IMR-90 (cell line): ENCODE results near the gene RIC8B. TPM values are rescaled to one million over a fixed set of nuclear protein-coding genes. Genes with fewer than 3 reads are reported as not detected.

Experiments used
- ATAC-seq: fragments of 200-7000 bp; cut with Tn5 transposase; 2 replicates; pipeline ENCODE4 v1.9.1; 2020; ENCODE audit warnings: low read depth, mild to moderate bottlenecking, moderate library complexity
- BruUV-seq: library from RNA; stranded (reverse); fragments of 400-500 nt; replicated peaks from 2 replicates; lab custom pipeline; 2021; lab: Mats Ljungman, UMichigan
- CTCF ChIA-PET: fragments of 300-600 bp; formaldehyde crosslinking; extraction: SDS; loops from one replicate; lab custom pipeline; 2021; ENCODE audit warnings: antibody characterized with exemption; lab: Yijun Ruan, JAX
- POLR2A ChIA-PET: fragments of 300-600 bp; sonication (Branson Sonifier 250); formaldehyde crosslinking; loops from one replicate; lab custom pipeline; 2022; ENCODE audit warnings: antibody characterized with exemption; ENCODE audit not compliant: unreplicated experiment; lab: Charles Lee
- DNase-seq: peaks from one replicate; pipeline ENCODE4 v3.0.0; 2013
- H2AFZ ChIP-seq: replicated peaks from 2 replicates; pipeline ENCODE3; 2013; ENCODE audit warnings: low read length, mild to moderate bottlenecking; ENCODE audit not compliant: poor library complexity
- H2AK5ac ChIP-seq: 2 replicates; pipeline ENCODE4 v1.6.1; 2013; ENCODE audit warnings: low read depth, low read length, inconsistent platforms
- H2AK9ac ChIP-seq: replicated peaks from 2 replicates; pipeline ENCODE3; 2013; ENCODE audit warnings: mild to moderate bottlenecking, low read depth, low read length, moderate library complexity; ENCODE audit not compliant: poor library complexity
- H2BK120ac ChIP-seq: 2 replicates; pipeline ENCODE4 v1.6.1; 2013; ENCODE audit warnings: low read depth, low read length, inconsistent platforms
- H2BK15ac ChIP-seq: 3 replicates; pipeline ENCODE4 v1.6.1; 2013; ENCODE audit warnings: low read depth, low read length, inconsistent platforms
- H2BK20ac ChIP-seq: 2 replicates; pipeline ENCODE4 v1.6.1; 2013; ENCODE audit warnings: low read depth, mild to moderate bottlenecking, inconsistent platforms, low read length, moderate library complexity
- H2BK5ac ChIP-seq: 2 replicates; pipeline ENCODE4 v1.6.1; 2013; ENCODE audit warnings: mild to moderate bottlenecking, low read depth, low read length, inconsistent platforms; ENCODE audit not compliant: poor library complexity, severe bottlenecking
- H3K14ac ChIP-seq: replicated peaks from 2 replicates; pipeline ENCODE4 v1.6.1; 2013; ENCODE audit warnings: low read depth, low read length, inconsistent platforms
- H3K18ac ChIP-seq: 2 replicates; pipeline ENCODE4 v1.6.1; 2013; ENCODE audit warnings: low read depth, low read length, control low read depth
- H3K23ac ChIP-seq: 2 replicates; pipeline ENCODE4 v1.6.1; 2013; ENCODE audit warnings: low read depth, low read length, inconsistent platforms
- H3K27ac ChIP-seq: 2 replicates; pipeline ENCODE4 v1.5.1; 2013; ENCODE audit warnings: mild to moderate bottlenecking, control low read depth, low read length; ENCODE audit not compliant: insufficient read depth
- H3K27me3 ChIP-seq: 2 replicates; pipeline ENCODE4 v1.6.1; 2013; ENCODE audit warnings: low read length; ENCODE audit not compliant: control insufficient read depth, insufficient read depth
- H3K36me3 ChIP-seq: 2 replicates; pipeline ENCODE4 v1.6.1; 2013; ENCODE audit warnings: low read length, mixed read lengths; ENCODE audit not compliant: control insufficient read depth, insufficient read depth
- H3K4ac ChIP-seq: 2 replicates; pipeline ENCODE4 v1.6.1; 2013; ENCODE audit warnings: low read depth, low read length, inconsistent platforms
- H3K4me1 ChIP-seq: 2 replicates; pipeline ENCODE4 v1.6.1; 2013; ENCODE audit warnings: low read length, mixed read lengths; ENCODE audit not compliant: control insufficient read depth, insufficient read depth
- H3K4me2 ChIP-seq: 2 replicates; pipeline ENCODE4 v1.6.1; 2013; ENCODE audit warnings: low read depth, mild to moderate bottlenecking, control low read depth, low read length, moderate library complexity
- H3K4me3 ChIP-seq: 2 replicates; pipeline ENCODE4 v1.5.1; 2013; ENCODE audit warnings: low read depth, mild to moderate bottlenecking, control low read depth, low read length, moderate library complexity; ENCODE audit not compliant: insufficient read depth
- H3K56ac ChIP-seq: 2 replicates; pipeline ENCODE4 v1.6.1; 2013; ENCODE audit warnings: low read length, inconsistent platforms; ENCODE audit not compliant: insufficient read depth; ENCODE audit errors: extremely low read depth
- H3K79me1 ChIP-seq, 2 experiments: 2 replicates each; pipeline ENCODE4 v1.6.1; 2013; ENCODE audit warnings: low read length in 2 of 2, inconsistent platforms in 1 of 2, low read depth in 1 of 2
- H3K9ac ChIP-seq: 2 replicates; pipeline ENCODE4 v1.6.1; 2013; ENCODE audit warnings: low read depth, low read length, control low read depth
- H3K9me1 ChIP-seq: 2 replicates; pipeline ENCODE4 v1.6.1; 2013; ENCODE audit warnings: low read length, inconsistent platforms; ENCODE audit not compliant: insufficient read depth
- H3K9me3 ChIP-seq: 2 replicates; pipeline ENCODE4 v1.6.1; 2013; ENCODE audit warnings: low read length; ENCODE audit not compliant: control insufficient read depth, insufficient read depth
- H4K20me1 ChIP-seq: 2 replicates; pipeline ENCODE4 v1.6.1; 2013; ENCODE audit warnings: low read length, inconsistent platforms; ENCODE audit not compliant: insufficient read depth
- H4K5ac ChIP-seq: 2 replicates; pipeline ENCODE4 v1.6.1; 2013; ENCODE audit warnings: mild to moderate bottlenecking, low read depth, low read length, control low read depth
- H4K8ac ChIP-seq, 2 experiments: 2 replicates each; pipeline ENCODE4 v1.6.1; 2013; ENCODE audit warnings: low read depth in 2 of 2, low read length in 2 of 2, control low read depth in 1 of 2, inconsistent platforms in 1 of 2
- H4K91ac ChIP-seq: 2 replicates; pipeline ENCODE4 v1.6.1; 2013; ENCODE audit warnings: low read depth, low read length, inconsistent platforms; ENCODE audit not compliant: insufficient read depth
- BHLHE40 ChIP-seq: fragments of 150-350 bp; IDR thresholded peaks from 2 replicates; pipeline ENCODE4 v1.6.1; 2016; ENCODE audit warnings: mild to moderate bottlenecking, low read depth, low read length
- CHD1 ChIP-seq: IDR thresholded peaks from 2 replicates; pipeline ENCODE4 v1.6.1; 2012; ENCODE audit warnings: low read depth, low read length, improper control_type of control experiment
- CTCF ChIP-seq: conservative IDR thresholded peaks from 2 replicates; pipeline ENCODE4 v1.5.1; 2012; ENCODE audit warnings: mild to moderate bottlenecking, low read depth, low read length, improper control_type of control experiment
- FOS ChIP-seq: fragments of 150-350 bp; IDR thresholded peaks from 2 replicates; pipeline ENCODE4 v1.6.1; 2016; ENCODE audit warnings: low read depth, low read length
- NFE2L2 ChIP-seq: fragments of 150-350 bp; IDR thresholded peaks from 2 replicates; pipeline ENCODE4 v1.6.1; 2016; ENCODE audit warnings: low read depth, mild to moderate bottlenecking, low read length
- POLR2A ChIP-seq: IDR thresholded peaks from 2 replicates; pipeline ENCODE4 v1.6.1; 2012; ENCODE audit warnings: mild to moderate bottlenecking, low read depth, low read length
- RAD21 ChIP-seq: IDR thresholded peaks from 2 replicates; pipeline ENCODE4 v1.6.1; 2012; ENCODE audit warnings: low read length, improper control_type of control experiment
- USF2 ChIP-seq: fragments of 150-350 bp; IDR thresholded peaks from 2 replicates; pipeline ENCODE4 v1.6.1; 2017; ENCODE audit warnings: mild to moderate bottlenecking, antibody characterized with exemption, low read length, low read depth
- WGBS, 2 experiments: methylation state at CpG; one replicate each; pipeline versions ENCODE4 v1.1.5 to v1.1.7; 2013; ENCODE audit warnings: missing lambda C conversion rate in 2 of 2; ENCODE audit not compliant: insufficient read length in 1 of 2; ENCODE audit errors: extremely low coverage in 2 of 2; 5-methylcytosine and 5-hydroxymethylcytosine counted together
- dilution Hi-C: fragments of 300-500 bp; cut with HindIII; formaldehyde crosslinking; loops from one replicate; pipeline ENCODE4 v1.14.3; 2018; ENCODE audit warnings: low sequenced_read_pairs; ENCODE audit not compliant: unreplicated experiment
- in situ Hi-C: fragments of 300-500 bp; cut with MboI; formaldehyde crosslinking; loops from 3 replicates; pipeline ENCODE4 v1.14.3; 2019; ENCODE audit warnings: low sequenced_read_pairs, inconsistent platforms, mixed read lengths
- intact Hi-C: fragments of 100-400 bp; cut with micrococcal nuclease; formaldehyde crosslinking; loops from 2 replicates; pipeline ENCODE4 v1.10.0; 2022
- polyA plus RNA-seq, 3 experiments: library from polyadenylated mRNA; depleted of rRNA; stranded (reverse); fragments of >200 nt; gene quantifications; 2 replicates each; pipeline ENCODE4 v1.2.3, GENCODE V29; 2012; ENCODE audit warnings: low replicate concordance in 1 of 3
- total RNA-seq: library from RNA; depleted of rRNA; stranded (reverse); fragments of >200 nt; gene quantifications from 2 replicates; pipeline ENCODE4 v1.2.3, GENCODE V29; 2012
- TF ChIP-seq, protein P1 (sequence below): fragments of 150-350 bp; IDR thresholded peaks from 2 replicates; pipeline ENCODE4 v1.6.1; 2016; ENCODE audit warnings: low read depth, mild to moderate bottlenecking, low read length, moderate library complexity, borderline replicate concordance

The RIC8B gene
- total and polyA plus RNA-seq, 2 of the 4 experiments (the other 2 are of a cell fraction) = 5.5 to 19.5 TPM

DNA sequence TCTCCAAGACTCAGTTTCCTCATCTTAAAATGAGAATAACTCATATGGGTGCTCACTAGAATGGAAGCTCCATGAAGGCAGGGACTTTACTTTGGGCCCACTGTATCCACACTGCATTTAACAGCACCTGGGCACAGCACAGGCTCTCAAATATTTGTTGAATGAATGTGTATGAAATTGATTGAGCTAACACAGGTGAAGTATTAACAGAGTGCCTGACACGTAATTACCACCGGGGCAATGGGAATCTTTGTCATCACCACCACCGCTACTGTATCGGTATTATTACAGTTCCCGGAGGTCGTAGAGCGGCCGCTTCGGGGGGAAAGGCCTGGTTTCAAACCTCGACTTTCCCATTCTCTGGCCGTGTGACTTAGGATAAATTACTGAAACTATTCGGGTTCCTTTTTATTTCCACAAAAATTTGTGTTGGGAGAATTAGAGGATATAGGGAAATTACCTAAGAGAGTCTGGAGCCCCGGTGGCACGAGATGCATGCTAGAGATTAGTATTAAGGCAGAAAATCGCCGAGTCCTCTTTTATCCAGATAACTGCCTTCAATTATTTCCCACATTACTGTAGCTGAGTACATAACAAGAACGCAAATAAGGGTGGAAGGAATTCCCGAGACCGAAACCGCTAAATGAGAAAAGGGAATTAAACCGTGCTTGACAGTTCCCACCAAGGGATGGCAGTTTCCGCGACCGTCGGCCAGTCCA is 1.0 kb upstream of the RIC8B start (continued):
- TF ChIP-seq USF2 = no peak

- H3K23ac ChIP-seq = peak overlapping the region; percentile 87
- peak overlapping the region; percentile 59 for H3K4me3 ChIP-seq
- dilution Hi-C loops (no loop called here), in situ Hi-C loops (no loop called here), intact Hi-C loops (loop anchor here (1.0 to 10.0 kb wide), 3 partner anchors 140 to 420 kb away; partner anchors contain the start of genes POLR3B and TMEM263)
- H3K79me1 ChIP-seq = peaks cover 20 to 39% of the 10 kb centered on the region in 2 experiments
- H2AK5ac ChIP-seq = peak overlapping the region; percentile 42
- H3K4ac ChIP-seq = peak overlapping the region; percentile 73
- no peaks in the 10 kb centered on the region for H3K9me3 ChIP-seq
- 0% methylated on average over 7 of the region's 29 CpGs; no CpG with 5 or more reads in 1 of the 2 experiments for WGBS, 2 experiments
- H3K14ac ChIP-seq = peak overlapping the region; percentile 85
- ChIA-PET CTCF (interaction anchor here (0.7 kb wide), 1 partner anchor 39 kb away, joined by 3 read pairs; no protein-coding TSS in a partner anchor), POLR2A (no interaction called here)
- peak overlapping the region; percentile 30; the same call in 1 of the 2 replicates for H3K56ac ChIP-seq
- peaks cover 3% of the 10 kb centered on the region for H3K4me1 ChIP-seq
- peak overlapping the region; percentile 99 for H2AFZ ChIP-seq
- BruUV-seq = no TSS peak
- H3K9ac ChIP-seq = peak overlapping the region; percentile 76
- peaks cover 3% of the 10 kb centered on the region; the same call in 1 of the 2 replicates for H4K20me1 ChIP-seq
- peak overlapping the region; percentile 65 for H2BK5ac ChIP-seq
- no peak for DNase-seq
- H2BK120ac ChIP-seq = no peak overlapping the region
- H4K5ac ChIP-seq = peak overlapping the region; percentile 74
- no peaks in the 10 kb centered on the region for H3K9me1 ChIP-seq
- H3K4me2 ChIP-seq = peak overlapping the region; percentile 97
- H4K8ac ChIP-seq = peak overlapping the region; percentile 70 to 95; a peak in 3 of 4 replicates
- H3K27me3 ChIP-seq = no peaks in the 10 kb centered on the region
- H3K27ac ChIP-seq = peak overlapping the region; percentile 97
- H2BK20ac ChIP-seq = no peak overlapping the region
- H3K18ac ChIP-seq = no peak overlapping the region; the same call in 1 of the 2 replicates
- no peak overlapping the region for H2BK15ac ChIP-seq
- ATAC-seq = peak; percentile 27
- peak overlapping the region; percentile 90 for H2AK9ac ChIP-seq
- peak overlapping the region; percentile 65; the same call in 1 of the 2 replicates for H4K91ac ChIP-seq
- H3K36me3 ChIP-seq = no peaks in the 10 kb centered on the region
- no peak for TF ChIP-seq USF2
- no peak for TF ChIP-seq RAD21
- TF ChIP-seq BHLHE40 = no peak
- TF ChIP-seq NFE2L2 = no peak
- TF ChIP-seq POLR2A = no peak
- TF ChIP-seq CHD1 = no peak
- TF ChIP-seq, protein P1, sequence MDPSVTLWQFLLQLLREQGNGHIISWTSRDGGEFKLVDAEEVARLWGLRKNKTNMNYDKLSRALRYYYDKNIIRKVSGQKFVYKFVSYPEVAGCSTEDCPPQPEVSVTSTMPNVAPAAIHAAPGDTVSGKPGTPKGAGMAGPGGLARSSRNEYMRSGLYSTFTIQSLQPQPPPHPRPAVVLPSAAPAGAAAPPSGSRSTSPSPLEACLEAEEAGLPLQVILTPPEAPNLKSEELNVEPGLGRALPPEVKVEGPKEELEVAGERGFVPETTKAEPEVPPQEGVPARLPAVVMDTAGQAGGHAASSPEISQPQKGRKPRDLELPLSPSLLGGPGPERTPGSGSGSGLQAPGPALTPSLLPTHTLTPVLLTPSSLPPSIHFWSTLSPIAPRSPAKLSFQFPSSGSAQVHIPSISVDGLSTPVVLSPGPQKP = no peak
- no peak for TF ChIP-seq CTCF
- TF ChIP-seq FOS = no peak
Observed at GRCh38 chr12:106774808-106775524, 484 bp downstream of the RIC8B start.
